ENCODE measurements around the gene CLSTN2.

- TF ChIP-seq CTCF (IDR thresholded peaks at IDR 0.05; ENCODE audit: low read depth, low read length, poor library complexity, severe bottlenecking) (no peak), EZH2phosphoT487 (IDR thresholded peaks at IDR 0.05; ENCODE audit: borderline replicate concordance, low read length) (no peak)
These were observed 464.9 kb downstream of the CLSTN2 start for GRCh38 chr3:140399871-140400270.

All from DOHH2 (cell line).